DMS79 (cell line): ENCODE data around the gene BCL2.
"Not testable (repeated sequence)": the region's sequence is repeated elsewhere in the genome, so short reads cannot be mapped to it uniquely, and the experiment has no call there.

Experiments
- DNase-seq: peaks from one replicate; lab custom pipeline; 2025; lab: John Stamatoyannopoulos, UW

Gene BCL2

GRCh38 chr18:63198868-63199742, 120.5 kb downstream of the BCL2 start:
- DNase-seq = no peak

- no peak for DNase-seq
Observed at GRCh38 chr18:63198098-63198760, 121.3 kb downstream of the BCL2 start.

DNA sequence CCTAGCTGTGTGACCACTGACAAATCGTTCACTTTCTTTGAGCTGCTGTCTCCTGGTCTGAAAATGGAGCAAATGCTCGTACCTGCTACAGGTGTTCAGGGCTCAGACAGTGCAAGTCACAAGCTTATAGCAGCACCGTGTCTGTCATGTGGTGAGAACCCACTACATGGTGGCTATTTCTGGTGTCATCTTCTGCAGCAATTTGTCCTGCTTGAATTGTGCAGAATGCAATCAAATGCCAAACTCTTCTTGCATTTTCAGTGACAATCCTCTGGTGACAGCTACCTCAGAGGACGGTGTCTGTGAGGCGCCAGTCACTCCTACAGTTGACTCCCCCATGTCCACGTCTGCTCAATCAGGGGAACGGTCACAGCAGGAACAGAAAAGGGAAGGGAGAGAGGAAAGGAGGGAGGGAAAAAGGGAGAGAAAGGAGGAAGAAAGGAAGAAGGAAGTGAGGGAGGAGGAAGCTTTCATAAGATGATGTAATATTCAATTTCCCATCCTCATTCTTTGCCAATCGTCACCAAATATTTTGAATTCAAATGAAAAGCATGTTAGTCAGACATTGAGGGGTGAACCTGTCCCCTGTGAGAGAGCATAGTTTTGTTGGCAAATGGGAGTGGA, 122.2 kb downstream of the BCL2 start:
- no peak for DNase-seq

DNA sequence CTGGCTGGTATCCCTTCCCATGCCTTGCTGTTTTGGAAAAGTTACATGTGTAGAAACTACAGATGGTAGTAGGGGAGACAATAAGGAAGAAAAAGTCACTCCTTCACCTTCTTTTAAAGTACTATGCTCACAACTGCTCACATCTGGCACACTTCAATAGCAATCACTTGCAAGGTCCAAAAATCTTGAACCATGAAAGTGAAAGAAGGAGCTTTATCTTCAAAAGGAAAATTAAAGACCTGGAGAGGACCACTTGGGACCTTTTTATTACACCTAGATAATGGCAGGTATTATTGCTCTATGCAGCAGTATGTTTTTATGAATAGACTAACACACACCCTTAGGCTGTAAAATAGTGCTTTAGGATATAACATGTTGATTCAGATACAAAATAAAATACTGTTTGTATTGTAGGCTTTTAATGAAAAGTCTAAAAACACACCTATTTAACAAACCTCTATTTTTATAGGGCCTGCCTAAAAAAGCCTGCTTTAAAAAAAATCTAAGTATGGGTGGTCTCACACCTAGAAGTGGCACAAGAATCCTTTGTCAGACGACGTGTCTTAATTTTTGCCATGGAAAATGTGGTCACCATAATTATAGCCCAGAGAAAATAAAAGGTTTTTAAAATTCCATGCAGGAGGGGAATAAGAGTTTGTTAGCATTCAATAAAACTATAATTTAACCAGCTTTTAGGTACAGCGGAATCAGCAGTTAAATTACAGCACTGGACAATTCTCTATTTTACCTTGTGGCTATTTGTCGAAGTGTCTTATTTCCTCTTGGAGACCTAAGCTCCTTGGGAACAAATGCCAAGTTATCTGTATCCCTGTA, 124.0 kb downstream of the BCL2 start:
- DNase-seq = peak; percentile 50

GRCh38 chr18:63192885-63193349, 126.7 kb downstream of the BCL2 start:
- DNase-seq = no peak

DNA sequence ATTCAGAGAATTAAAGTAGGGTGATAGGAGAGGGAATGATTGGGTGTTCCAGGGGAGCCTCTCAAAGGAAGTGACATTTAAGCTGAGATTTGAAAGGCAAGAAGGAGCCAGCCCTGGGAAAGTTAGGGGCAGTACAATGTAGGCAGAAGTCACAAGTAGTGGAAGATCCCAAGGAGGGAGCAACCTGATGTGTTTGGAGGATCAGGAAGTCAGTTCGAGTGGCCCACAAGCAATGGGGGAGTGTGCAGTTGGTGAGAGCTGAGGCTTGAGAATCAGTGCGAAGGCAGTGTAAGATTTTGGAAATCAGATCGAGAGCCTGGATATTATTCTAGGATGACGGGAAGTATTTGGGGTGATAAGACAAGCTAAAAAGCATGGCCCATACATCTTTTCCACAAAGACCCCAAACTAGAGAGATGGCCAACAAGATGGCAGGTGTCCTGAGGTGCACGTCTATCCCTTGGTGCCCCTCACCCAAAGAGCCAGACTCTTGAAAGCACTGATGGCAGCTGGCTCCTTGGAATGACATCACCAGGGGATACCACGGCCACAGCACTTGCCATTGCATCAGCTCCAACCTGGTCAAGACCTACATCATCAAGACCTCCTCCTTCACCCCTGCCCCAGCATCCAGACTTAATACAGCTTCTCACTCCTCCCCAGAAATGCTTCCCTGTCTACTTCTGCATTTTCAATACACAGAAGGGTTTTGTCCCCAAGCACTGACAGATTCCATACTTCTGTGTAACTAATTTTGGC, 127.3 kb downstream of the BCL2 start:
- DNase-seq = no peak

DNA sequence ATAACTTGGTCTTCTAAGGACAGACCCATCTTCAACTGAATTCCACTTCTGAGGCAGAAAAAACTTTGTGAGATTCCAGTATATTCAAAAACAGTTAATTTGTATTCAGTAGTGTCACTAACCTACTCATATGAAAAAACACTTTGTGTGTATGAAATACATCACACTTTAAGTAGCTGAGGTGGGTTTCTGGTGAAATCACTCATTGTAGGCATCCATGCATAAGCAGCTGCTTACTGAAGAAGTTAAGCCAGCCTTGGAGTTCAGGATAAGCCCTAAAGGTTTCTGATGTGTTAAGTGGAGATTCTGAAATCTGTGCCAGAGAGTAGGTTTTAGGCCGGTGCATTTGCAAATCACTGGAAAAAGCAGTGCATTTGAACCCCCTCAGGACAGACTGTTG, 128.2 kb downstream of the BCL2 start:
- DNase-seq = no peak

GRCh38 chr18:63190838-63191237, 128.7 kb downstream of the BCL2 start:
- not testable (repeated sequence) for DNase-seq

- no peak for DNase-seq
Observed at GRCh38 chr18:63189817-63190216, 129.8 kb downstream of the BCL2 start.

DNA sequence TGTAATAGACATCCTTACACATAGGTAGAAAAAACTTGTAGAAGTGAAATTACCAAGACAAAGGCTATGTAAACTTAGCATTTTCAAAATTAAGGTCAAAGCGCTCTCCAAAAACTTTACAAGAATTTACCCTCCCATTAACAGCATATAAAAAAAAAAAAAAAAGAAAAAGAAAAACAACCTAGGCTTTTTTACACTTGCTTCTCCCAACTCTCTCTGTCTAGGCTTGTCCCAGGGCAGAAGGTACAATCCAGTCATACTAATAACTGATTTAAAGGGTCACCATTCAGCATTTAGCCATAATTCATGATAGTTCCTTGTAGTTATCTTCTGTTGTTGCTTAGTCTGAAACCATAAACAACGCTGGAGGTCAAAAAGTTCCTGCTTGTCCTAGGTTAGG, 130.5 kb downstream of the BCL2 start:
- no peak for DNase-seq

DNA sequence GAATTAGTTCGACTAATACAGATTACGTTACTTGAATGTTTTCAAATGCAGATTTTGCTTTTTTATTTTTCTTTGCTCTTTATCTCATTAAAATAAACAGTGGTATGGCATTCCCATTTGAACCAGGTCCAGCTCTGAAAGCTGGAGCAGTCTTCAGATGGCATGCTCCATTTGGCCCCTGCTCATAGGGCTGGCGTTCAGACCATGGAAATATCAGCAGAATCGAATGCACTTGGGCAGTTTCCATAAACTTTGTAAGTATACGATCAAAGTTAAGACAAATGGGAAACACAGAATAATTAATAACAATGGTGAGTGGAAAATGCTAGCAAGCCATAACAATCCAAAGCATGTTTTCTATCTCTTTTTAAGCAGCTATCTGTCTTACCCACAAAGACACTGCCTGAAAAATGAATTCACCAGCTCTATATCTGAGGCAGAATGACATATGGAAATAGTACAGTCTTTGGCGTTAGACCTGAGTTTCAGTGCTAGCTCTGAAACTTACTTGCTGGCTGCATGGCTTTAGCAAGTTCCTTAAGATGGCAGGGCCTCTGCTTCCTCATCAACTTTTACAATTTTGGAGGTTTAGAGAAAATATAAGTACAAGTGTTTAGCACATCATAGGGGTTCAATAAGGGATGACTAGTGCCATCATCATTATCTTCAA, 131.6 kb downstream of the BCL2 start:
- DNase-seq = no peak

DNA sequence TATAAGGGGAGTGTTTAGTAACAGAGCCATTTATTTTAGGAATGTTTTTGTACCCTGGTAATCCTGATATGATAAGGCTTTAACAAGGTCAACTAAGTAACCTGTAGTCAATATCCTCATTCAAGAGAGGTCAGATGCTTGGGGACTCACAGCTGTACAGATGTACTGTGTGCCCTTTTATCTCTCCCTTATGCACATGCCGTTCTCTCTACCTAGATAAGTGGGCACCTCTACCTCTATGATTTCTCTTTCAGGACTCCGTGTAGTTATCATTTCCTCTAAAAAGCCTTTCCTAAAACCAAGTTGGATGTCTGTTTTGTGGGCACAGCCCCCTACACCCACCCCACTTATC, 132.4 kb downstream of the BCL2 start:
- no peak for DNase-seq

GRCh38 chr18:63186520-63187222, 132.9 kb downstream of the BCL2 start:
- DNase-seq = no peak

- no peak for DNase-seq
Observed at GRCh38 chr18:63185984-63186383, 133.6 kb downstream of the BCL2 start.

- DNase-seq = no peak
Observed at GRCh38 chr18:63183952-63184770, 135.4 kb downstream of the BCL2 start.

DNA sequence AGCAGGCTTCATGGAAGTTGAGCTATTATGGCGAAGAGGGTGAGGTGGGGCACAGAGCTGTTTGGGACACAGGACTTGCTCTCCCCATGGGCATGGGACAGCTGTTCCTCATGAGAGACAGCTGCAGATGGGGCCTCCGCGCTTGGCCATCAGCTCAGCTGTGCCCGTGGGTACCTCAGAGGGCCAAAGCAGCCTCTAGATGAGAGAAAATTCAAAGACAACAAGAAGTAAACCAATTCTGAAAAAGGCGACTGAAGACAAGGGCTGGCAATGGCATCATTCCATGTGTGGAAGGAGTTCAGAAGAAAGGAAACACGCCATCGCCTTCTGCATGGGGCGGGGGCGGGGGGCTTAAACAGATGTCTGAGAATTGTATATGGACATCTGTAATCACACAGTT, 136.2 kb downstream of the BCL2 start:
- DNase-seq = no peak

- no peak for DNase-seq
Observed at GRCh38 chr18:63182861-63183260, 136.7 kb downstream of the BCL2 start.

- DNase-seq = no peak
Observed at GRCh38 chr18:63182310-63182772, 137.2 kb downstream of the BCL2 start.

DNA sequence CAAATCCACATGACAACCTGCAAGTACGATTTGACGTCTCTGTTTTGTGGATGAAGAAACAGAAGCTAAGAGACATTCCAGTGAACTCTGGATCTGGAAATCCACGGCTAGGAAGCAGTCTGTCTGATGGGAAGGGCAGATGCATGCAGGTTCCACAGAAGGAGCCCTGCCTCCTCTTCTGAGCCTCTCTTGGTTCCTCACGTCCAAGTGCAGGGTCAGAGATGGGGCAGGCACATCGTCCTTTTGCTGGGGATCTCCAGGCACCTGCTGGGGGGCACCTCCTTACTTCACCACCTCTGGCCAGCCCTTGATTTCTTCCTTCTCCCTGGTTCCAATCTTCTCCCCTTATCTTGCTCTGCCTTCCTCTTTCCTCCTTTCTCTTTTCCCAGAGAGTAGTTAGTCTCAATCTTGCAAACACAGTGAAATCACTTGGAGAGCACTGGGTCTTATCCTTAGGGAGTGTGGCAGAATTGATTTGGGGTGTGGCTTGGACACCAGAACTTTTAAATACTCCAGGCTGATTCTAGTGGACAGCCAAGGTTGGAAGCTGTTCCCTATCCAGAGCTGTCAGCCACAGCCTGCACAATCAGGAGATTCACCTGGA, 137.8 kb downstream of the BCL2 start:
- no peak for DNase-seq
